WI38 (cell line): Measurements from ENCODE around the gene CDKN1A.
A peak's percentile ranks its signal among the peaks of the same experiment; 100 is the strongest.

Experiments used
- H3K4me3 ChIP-seq: 2 replicates; pipeline ENCODE4 v1.5.1; 2011; ENCODE audit warnings: low read depth, mild to moderate bottlenecking, control low read depth, low read length
- TF ChIP-seq, protein P1 (sequence below): IDR thresholded peaks from 2 replicates; pipeline ENCODE4 v1.5.1; 2012; ENCODE audit warnings: low read depth, mild to moderate bottlenecking, control low read depth, low read length

CDKN1A gene

DNA sequence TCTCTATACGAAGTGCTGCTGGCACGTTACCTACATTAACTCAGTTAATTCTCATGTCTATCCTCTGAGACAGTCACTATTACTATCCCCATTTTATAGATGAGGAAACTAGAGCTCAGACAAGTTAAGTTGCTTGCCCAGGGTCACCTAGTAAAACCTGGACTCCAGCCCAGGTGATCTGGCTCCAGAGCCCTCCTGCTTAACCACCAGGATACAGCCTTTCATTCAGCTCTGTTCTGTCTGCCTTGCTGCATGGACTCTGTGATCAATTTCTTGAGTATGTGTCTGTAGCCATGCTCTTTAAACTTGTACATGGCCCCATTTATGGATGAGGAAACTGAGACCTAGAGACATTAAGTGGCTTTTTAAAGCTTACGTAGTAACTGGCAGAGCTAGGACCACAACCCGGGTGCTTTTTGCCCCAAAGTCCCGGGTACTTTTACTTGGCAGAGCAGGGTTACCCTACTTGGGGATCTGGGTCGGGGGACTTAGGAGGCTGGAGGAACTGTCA lies 4.7 kb downstream of the CDKN1A start:
- TF ChIP-seq, protein P1, sequence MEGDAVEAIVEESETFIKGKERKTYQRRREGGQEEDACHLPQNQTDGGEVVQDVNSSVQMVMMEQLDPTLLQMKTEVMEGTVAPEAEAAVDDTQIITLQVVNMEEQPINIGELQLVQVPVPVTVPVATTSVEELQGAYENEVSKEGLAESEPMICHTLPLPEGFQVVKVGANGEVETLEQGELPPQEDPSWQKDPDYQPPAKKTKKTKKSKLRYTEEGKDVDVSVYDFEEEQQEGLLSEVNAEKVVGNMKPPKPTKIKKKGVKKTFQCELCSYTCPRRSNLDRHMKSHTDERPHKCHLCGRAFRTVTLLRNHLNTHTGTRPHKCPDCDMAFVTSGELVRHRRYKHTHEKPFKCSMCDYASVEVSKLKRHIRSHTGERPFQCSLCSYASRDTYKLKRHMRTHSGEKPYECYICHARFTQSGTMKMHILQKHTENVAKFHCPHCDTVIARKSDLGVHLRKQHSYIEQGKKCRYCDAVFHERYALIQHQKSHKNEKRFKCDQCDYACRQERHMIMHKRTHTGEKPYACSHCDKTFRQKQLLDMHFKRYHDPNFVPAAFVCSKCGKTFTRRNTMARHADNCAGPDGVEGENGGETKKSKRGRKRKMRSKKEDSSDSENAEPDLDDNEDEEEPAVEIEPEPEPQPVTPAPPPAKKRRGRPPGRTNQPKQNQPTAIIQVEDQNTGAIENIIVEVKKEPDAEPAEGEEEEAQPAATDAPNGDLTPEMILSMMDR = no peak
- peak overlapping the region; percentile 83; the same call in 1 of the 2 replicates for H3K4me3 ChIP-seq

DNA sequence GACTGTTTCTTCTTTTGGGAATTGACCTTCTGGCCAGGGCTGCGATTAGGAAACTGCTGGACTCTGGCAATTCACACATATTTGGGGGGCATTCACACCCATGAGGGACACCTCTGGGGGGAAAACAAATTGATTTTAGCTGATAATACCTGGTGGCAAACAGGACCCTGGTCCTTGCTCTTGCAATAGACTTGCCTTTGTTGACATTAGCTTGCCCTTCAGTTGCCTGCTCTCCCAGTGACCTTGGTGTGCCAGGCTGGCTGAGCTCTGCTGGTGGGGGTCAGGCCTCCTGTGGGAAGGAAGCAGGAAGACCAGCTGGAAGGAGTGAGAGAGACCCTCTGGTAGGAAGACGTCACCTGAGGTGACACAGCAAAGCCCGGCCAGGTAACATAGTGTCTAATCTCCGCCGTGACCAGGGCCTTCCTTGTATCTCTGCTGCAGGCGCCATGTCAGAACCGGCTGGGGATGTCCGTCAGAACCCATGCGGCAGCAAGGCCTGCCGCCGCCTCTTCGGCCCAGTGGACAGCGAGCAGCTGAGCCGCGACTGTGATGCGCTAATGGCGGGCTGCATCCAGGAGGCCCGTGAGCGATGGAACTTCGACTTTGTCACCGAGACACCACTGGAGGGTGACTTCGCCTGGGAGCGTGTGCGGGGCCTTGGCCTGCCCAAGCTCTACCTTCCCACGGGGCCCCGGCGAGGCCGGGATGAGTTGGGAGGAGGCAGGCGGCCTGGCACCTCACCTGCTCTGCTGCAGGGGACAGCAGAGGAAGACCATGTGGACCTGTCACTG lies 5.3 kb downstream of the CDKN1A start:
- no peak overlapping the region for H3K4me3 ChIP-seq
- TF ChIP-seq, protein P1 = no peak

DNA sequence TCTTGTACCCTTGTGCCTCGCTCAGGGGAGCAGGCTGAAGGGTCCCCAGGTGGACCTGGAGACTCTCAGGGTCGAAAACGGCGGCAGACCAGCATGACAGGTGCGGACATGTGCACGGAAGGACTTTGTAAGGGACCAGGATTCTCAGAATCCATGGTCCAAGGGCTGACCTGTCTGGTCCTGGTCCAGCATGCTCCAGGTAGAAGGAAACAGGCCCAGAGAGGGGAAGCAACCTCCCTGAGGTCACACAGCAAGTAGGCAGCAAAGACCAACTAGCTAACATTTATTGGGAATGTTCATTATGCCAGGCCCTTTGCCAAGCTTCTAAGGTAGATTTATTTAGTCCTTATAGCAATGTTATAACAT lies 5.9 kb downstream of the CDKN1A start:
- TF ChIP-seq, protein P1 = no peak

DNA sequence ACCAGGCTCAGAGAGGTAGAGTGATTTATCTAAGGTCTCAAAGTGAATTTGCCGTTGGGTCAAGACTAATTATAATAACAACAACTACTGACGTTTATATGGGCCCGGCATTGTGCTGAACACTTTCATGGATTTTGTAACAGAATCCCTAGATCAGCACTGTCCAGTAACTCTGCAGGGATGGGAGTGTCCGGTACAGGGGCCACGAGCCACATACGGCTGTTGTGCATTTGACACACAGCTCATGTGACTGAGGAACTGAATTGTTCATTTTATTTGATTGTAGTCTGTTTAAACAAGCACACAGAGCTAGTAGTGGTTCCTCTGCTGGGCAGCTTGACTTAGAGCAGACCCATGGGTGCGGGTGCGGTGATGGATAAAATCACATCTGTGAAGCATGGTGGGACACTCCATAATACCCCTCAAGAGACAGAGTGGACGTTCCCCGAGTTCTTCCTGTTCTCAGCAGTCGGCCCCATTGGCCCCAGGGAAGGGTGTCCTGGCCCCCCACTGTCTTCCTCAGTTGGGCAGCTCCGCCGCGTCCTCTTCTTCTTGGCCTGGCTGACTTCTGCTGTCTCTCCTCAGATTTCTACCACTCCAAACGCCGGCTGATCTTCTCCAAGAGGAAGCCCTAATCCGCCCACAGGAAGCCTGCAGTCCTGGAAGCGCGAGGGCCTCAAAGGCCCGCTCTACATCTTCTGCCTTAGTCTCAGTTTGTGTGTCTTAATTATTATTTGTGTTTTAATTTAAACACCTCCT lies 6.8 kb downstream of the CDKN1A start:
- TF ChIP-seq, protein P1 = no peak

More for the DNA sequence above, 5.9 kb downstream of the CDKN1A start:
- H3K4me3 ChIP-seq = no peak overlapping the region

DNA sequence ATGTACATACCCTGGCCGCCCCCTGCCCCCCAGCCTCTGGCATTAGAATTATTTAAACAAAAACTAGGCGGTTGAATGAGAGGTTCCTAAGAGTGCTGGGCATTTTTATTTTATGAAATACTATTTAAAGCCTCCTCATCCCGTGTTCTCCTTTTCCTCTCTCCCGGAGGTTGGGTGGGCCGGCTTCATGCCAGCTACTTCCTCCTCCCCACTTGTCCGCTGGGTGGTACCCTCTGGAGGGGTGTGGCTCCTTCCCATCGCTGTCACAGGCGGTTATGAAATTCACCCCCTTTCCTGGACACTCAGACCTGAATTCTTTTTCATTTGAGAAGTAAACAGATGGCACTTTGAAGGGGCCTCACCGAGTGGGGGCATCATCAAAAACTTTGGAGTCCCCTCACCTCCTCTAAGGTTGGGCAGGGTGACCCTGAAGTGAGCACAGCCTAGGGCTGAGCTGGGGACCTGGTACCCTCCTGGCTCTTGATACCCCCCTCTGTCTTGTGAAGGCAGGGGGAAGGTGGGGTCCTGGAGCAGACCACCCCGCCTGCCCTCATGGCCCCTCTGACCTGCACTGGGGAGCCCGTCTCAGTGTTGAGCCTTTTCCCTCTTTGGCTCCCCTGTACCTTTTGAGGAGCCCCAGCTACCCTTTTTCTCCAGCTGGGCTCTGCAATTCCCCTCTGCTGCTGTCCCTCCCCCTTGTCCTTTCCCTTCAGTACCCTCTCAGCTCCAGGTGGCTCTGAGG lies 7.6 kb downstream of the CDKN1A start:
- TF ChIP-seq, protein P1 = no peak
- H3K4me3 ChIP-seq = no peak overlapping the region

More for the DNA sequence above, 6.8 kb downstream of the CDKN1A start:
- H3K4me3 ChIP-seq = no peak overlapping the region

DNA sequence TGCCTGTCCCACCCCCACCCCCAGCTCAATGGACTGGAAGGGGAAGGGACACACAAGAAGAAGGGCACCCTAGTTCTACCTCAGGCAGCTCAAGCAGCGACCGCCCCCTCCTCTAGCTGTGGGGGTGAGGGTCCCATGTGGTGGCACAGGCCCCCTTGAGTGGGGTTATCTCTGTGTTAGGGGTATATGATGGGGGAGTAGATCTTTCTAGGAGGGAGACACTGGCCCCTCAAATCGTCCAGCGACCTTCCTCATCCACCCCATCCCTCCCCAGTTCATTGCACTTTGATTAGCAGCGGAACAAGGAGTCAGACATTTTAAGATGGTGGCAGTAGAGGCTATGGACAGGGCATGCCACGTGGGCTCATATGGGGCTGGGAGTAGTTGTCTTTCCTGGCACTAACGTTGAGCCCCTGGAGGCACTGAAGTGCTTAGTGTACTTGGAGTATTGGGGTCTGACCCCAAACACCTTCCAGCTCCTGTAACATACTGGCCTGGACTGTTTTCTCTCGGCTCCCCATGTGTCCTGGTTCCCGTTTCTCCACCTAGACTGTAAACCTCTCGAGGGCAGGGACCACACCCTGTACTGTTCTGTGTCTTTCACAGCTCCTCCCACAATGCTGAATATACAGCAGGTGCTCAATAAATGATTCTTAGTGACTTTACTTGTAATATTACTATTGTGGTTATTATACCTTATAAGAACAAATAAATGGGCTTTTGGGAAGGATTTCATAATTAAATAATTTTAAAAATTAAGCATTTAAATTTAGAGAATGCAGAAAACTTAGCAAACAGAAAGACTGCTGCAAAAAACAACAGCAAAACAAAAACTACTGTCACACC lies 8.4 kb downstream of the CDKN1A start:
- TF ChIP-seq, protein P1 = no peak
- no peak overlapping the region for H3K4me3 ChIP-seq
